Left lung (tissue), 10 donors: ENCODE data around the gene TRIP13. TPM values are rescaled to one million over a fixed set of nuclear protein-coding genes. Genes with fewer than 3 reads are reported as not detected.
A peak's percentile ranks its signal among the peaks of the same experiment; 100 is the strongest.
"Not testable (repeated sequence)": the region's sequence is repeated elsewhere in the genome, so short reads cannot be mapped to it uniquely, and the experiment has no call there.

Experiments used
- ATAC-seq: fragments of 200-7000 bp; cut with Tn5 transposase; one replicate; pipeline ENCODE4 v1.9.1; 2020; ENCODE audit warnings: moderate library complexity
- DNase-seq, 4 donors: peaks; one replicate each; pipeline ENCODE4 v3.0.0-alpha.2; 2013 to 2020
- H3K27ac ChIP-seq, 2 donors: fragments of 200-600 bp; sonication (generic) in 1 of 2; one replicate each; pipeline versions ENCODE4 v1.5.0 to v1.8.0; 2020 to 2021
- H3K27me3 ChIP-seq, 2 donors: fragments of 200-600 bp; sonication (generic) in 1 of 2; one replicate each; pipeline versions ENCODE4 v1.5.0 to v1.8.0; 2020 to 2021
- H3K36me3 ChIP-seq, 2 donors: fragments of 200-600 bp; sonication (generic) in 1 of 2; one replicate each; pipeline versions ENCODE4 v1.5.0 to v1.8.0; 2020 to 2021
- H3K4me1 ChIP-seq, 2 donors: fragments of 200-600 bp; one replicate each; pipeline ENCODE4 v1.8.0; 2021
- H3K4me3 ChIP-seq, 2 donors: fragments of 200-600 bp; sonication (generic) in 1 of 2; one replicate each; pipeline versions ENCODE4 v1.5.0 to v1.8.0; 2020 to 2021; ENCODE audit warnings: mild to moderate bottlenecking in 1 of 2
- H3K9me3 ChIP-seq, 2 donors: fragments of 200-600 bp; sonication (generic) in 1 of 2; one replicate each; pipeline versions ENCODE4 v1.5.0 to v1.8.0; 2020 to 2021
- CTCF ChIP-seq, 2 donors: fragments of 200-600 bp; sonication (generic) in 1 of 2; IDR thresholded peaks; one replicate each; pipeline versions ENCODE4 v1.5.0 to v1.8.0; 2021; ENCODE audit warnings: antibody characterized with exemption in 2 of 2
- intact Hi-C, 2 donors: fragments of 100-400 bp; cut with DNase I; formaldehyde crosslinking; loops; one replicate each; pipeline versions ENCODE4 v1.11.2 to v1.14.2; 2022
- polyA plus RNA-seq, 6 donors: library from polyadenylated mRNA; unstranded; fragments of 120-200 nt; gene quantifications; one replicate each; pipeline ENCODE4 v1.2.1, GENCODE V29; 2013; ENCODE audit not compliant: insufficient read length in 6 of 6
- total RNA-seq, 2 donors: library from RNA; stranded (reverse); fragmentation: NEBNext Ultra II Directional; extraction: Animal tissue kit (Norgen Biotek cat#: 25700); gene quantifications; one replicate each; pipeline ENCODE4 v1.2.1, GENCODE V29; 2021
- donor health status: DM: no; HTN: yes; CAD: no.
- donor health status: DM: no; HTN: no; CAD: no.

The TRIP13 gene
- total and polyA plus RNA-seq, 8 donors = 4.3 to 17.4 (median 12.2) TPM

DNA sequence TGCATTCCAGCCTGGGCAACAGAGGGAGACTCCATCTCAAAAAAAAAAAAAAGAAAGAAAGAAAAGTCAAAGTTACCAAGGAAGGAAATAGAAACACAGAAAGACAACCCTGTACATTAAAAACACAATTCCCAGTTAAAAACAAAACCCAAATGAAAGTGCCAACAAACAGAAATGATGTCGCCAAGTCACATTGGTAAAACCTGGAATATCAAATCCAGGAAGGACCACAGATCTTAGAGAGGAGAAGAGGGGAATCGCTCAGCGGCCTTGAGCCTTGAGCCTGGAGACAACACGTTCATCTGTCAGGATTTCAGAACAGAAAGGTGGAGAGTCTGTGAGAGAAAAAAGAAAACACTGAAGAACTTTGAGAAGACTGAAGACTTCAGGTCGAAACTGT, 40.7 kb upstream of the TRIP13 start:
- ATAC-seq = no peak

DNA sequence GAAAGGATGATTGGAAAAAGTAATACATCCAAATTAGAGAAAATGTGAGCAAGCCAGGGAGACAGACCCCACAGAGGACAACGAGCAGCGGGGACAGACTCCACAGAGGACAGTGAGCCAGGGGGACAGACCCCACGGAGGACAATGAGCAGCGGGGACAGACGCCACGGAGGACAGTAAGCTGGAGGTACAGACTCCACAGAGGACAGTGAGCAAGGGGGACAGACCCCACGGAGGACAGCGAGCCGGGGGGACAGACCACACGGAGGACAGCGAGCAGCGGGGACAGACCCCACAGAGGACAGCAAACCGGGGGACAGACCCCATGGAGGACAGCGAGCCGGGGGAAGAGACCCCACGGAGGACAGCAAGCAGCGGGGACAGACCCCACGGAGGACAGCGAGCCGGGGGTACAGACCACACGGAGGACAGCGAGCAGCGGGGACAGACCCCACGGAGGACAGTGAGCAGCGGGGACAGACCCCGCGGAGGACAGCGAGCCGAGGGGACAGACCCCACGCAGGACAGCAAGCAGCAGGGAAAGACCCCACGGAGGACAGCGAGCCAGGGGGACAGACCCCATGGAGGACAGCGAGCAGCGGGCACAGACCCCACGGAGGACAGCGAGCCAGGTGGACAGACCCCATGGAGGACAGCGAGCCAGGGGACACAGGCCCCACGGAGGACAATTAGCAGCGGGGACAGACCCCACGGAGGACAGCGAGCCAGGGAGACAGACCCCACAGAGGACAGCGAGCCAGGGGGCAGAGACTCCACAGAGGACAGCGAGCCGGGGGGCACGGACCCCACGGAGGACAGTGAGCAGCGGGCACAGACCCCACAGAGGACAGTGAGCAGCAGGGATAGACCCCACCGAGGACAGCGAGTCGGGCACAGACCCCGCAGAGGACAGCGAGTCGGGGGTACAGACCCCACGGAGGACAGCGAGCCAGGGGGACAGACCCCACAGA, 40.0 kb upstream of the TRIP13 start:
- no peak overlapping the region for H3K4me3 ChIP-seq
- no peaks in the 10 kb centered on the region for H3K36me3 ChIP-seq
- H3K9me3 ChIP-seq = no peaks in the 10 kb centered on the region
- H3K27me3 ChIP-seq = peaks cover 6 to 25% of the 10 kb centered on the region in 2 donors
- no peak overlapping the region for H3K27ac ChIP-seq
- no peak for ATAC-seq
- intact Hi-C loops = no loop called here
- TF ChIP-seq CTCF (IDR thresholded peaks at IDR 0.05) = no peak
- DNase-seq = peak in 2 of 4 donors; percentile 17 to 61
- H3K4me1 ChIP-seq = no peaks in the 10 kb centered on the region

More for the DNA sequence above, 40.7 kb upstream of the TRIP13 start:
- TF ChIP-seq CTCF (IDR thresholded peaks at IDR 0.05) = no peak
- Histone ChIP-seq H3K9me3 (no peaks in the 10 kb centered on the region), H3K4me3 (no peak overlapping the region), H3K27ac (no peak overlapping the region), H3K27me3 (peaks cover 6 to 25% of the 10 kb centered on the region in 2 donors), H3K36me3 (no peaks in the 10 kb centered on the region), H3K4me1 (no peaks in the 10 kb centered on the region)
- intact Hi-C loops = no loop called here
- no peak for DNase-seq

DNA sequence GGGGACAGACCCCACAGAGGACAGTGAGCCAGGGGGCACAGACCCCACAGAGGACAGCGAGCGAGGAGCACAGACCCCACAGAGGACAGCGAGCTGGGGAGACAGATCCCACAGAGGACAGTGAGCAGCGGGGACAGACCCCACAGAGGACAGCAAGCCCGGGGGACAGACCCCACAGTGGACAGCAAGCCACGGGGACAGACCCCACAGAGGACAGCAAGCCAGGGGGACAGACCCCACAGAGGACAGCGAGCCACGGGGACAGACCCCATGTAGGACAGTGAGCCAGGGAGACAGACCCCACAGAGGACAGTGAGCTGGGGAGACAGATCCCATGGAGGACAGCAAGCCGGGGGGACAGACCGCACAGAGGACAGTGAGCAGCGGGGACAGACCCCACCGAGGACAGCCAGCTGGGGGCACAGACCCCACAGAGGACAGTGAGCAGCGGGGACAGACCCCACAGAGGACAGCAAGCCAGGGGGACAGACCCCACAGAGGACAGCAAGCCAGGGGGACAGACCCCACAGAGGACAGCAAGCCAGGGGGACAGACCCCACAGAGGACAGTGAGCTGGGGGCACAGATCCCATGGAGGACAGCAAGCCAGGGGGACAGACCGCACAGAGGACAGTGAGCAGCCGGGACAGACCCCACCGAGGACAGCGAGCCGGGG, 39.1 kb upstream of the TRIP13 start:
- H3K36me3 ChIP-seq, intact Hi-C loops, H3K9me3 ChIP-seq, H3K4me1 ChIP-seq, ATAC-seq, H3K4me3 ChIP-seq, H3K27ac ChIP-seq: not testable (repeated sequence)
- DNase-seq = peak in 2 of 4 donors; percentile 28 to 43
- peaks cover 6 to 25% of the 10 kb centered on the region in 2 donors for H3K27me3 ChIP-seq

DNA sequence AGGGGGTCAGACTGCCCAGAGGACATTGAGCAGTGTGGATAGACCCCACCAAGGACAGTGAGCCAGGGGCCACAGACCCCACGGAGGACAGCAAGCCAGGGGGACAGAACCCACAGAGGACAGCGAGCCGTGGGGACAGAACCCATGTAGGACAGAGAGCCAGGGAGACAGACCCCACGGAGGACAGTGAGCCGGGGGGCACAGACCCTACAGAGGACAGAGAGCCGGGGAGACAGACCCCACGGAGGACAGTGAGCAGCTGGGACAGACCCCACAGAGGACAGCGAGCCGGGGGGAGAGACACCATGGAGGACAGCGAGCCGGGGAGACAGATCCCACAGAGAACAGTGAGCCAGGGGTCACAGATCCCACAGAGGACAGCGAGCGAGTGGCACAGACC, 38.5 kb upstream of the TRIP13 start:
- intact Hi-C loops = no loop called here
- no peak overlapping the region for H3K4me3 ChIP-seq
- H3K4me1 ChIP-seq = no peaks in the 10 kb centered on the region
- no peak for ATAC-seq
- no peak for TF ChIP-seq CTCF (IDR thresholded peaks at IDR 0.05)
- peaks cover 6 to 25% of the 10 kb centered on the region in 2 donors for H3K27me3 ChIP-seq
- DNase-seq = peak in 2 of 4 donors; percentile 23 to 61
- no peak overlapping the region for H3K27ac ChIP-seq
- H3K36me3 ChIP-seq = no peaks in the 10 kb centered on the region
- H3K9me3 ChIP-seq = no peaks in the 10 kb centered on the region

- ATAC-seq = no peak
Measured at GRCh38 chr5:854966-855743, 37.5 kb upstream of the TRIP13 start.

More at GRCh38 chr5:854966-855743, 37.5 kb upstream of the TRIP13 start:
- Histone ChIP-seq H3K4me3 (no peak overlapping the region), H3K27me3 (peaks cover 6 to 21% of the 10 kb centered on the region in 2 donors), H3K9me3 (no peaks in the 10 kb centered on the region), H3K4me1 (no peaks in the 10 kb centered on the region), H3K27ac (no peak overlapping the region), H3K36me3 (no peaks in the 10 kb centered on the region)
- no peak for TF ChIP-seq CTCF (IDR thresholded peaks at IDR 0.05)
- intact Hi-C loops = no loop called here
- DNase-seq = peak in 2 of 4 donors; percentile 23 to 60
